ENCODE results near the gene TNFRSF1A. TPM values are rescaled to one million over a fixed set of nuclear protein-coding genes. Genes with fewer than 3 reads are reported as not detected.

TNFRSF1A gene
- total RNA-seq, 1 donor from 2014 or later = 90.5 TPM

DNA sequence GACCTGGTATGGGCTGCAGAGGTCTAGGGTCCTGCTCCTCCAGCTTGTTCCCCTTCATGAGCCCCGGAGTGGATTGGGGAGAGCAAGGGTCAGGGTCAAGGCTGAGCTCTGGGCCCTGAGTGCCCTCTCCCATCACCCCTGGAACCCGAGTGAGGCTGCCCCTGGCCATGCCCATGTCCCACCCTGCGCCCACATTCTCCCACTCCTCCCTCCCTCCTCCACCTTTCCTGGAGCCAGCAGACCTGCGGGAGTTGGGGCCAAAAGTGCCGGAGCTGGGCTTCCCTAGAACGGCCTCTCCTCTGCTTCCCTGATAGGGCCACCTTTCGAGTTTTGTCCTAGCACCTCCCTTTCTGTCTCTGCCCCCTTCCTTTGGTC lies 32.9 kb upstream of the TNFRSF1A start:
- DNase-seq (ENCODE audit: low spot score) = no peak

DNA sequence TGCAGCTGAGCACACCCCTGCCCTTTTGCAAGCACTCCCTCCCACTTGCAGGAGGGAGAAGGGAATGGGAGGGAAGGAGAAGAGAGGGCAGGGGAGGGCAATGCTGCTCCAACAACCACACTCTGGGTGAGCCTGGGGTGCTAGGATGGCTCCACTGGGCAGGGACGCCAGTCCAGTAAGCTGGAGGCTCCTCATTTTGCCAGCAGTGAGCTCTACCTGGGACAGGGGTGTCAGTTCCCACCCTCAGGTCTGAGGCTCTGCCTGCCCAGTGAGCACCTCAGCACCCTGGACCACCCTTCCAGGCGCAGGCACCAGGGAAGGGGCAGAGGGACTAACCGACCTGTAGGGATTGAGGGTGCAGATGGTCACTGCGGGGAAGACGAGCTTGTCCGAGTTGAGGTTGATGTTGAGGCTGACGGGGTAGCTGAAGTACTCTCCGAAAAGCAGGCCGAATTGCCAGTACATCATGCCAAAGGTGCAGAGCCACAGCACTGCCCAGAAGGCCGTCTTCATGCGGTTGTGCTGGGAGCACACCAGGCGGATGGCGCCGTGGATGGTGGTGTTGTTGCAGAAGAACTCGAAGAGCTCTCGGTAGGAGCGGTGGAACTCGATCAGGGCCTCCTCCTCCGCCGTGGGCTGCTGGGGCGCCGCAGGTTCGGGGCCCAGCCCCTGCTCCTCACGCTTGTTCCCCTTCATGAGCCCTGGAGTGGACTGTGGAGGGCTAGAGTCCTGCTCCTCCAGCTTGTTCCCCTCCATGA lies 32.3 kb upstream of the TNFRSF1A start:
- DNase-seq (ENCODE audit: low spot score) = no peak

DNA sequence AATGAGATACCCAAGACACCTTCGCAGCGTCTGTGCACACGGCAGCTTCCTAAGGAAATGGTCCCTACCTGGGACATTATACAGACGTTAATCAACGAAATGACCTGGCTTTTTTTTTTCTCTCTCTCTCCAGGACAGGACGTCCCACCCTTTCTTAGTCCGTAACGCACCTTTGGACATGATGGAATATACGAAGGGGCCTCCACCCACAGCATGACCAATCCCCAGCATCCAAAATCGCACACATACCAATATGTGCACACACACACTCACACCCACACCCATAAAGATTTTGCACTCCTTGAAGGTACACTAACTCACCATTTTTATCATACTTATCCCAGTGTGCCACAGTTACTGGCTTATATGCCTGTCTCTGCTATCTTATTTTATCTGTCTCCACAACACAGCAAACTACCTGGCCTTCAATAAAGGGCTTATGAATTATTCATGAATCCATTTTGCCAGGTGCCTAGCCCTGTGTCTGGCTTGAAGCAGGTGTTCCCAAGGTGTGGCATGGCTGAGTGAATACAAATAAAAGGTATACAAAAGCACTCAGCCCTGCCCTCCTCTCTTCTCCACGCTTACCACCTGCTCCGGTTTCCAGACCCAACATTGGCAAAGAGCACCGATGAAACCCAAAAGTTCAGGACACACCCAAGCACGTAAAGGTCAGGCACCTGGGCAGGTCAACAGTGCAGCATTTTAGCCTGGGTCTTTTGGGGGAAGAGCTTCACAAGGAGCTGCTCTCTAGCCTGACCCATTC lies 31.3 kb upstream of the TNFRSF1A start:
- no peak for DNase-seq (ENCODE audit: low spot score)

DNA sequence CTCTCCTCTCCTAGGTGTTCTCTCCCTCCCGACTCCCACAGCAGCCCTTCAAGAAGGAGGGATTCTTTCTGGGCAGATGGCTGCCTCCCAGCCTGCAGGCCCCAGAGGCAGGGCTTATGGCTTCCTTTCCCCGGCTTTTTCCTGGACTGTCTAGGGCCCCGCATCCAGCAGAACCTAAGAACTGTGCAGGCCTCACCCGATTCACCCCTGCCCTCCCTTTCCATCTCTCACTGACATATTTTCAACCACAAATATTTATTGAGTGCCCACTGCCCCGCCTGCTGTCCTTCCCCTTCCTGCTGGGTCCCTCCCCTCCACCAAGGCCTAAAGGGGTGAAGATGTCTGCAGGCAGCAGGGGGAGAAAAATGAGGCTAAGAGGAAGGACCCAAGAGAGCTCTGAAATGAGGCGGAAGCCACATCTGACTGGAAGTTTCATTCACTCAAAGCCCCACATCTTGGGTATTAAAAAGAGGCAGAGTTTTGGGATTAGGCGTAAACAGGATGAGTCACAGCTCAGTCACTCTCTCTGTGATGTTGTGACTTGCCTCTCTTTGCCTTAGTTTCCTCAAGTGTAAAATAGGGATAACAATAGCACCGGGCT lies 30.6 kb upstream of the TNFRSF1A start:
- DNase-seq (ENCODE audit: low spot score) = peak; percentile 91

DNA sequence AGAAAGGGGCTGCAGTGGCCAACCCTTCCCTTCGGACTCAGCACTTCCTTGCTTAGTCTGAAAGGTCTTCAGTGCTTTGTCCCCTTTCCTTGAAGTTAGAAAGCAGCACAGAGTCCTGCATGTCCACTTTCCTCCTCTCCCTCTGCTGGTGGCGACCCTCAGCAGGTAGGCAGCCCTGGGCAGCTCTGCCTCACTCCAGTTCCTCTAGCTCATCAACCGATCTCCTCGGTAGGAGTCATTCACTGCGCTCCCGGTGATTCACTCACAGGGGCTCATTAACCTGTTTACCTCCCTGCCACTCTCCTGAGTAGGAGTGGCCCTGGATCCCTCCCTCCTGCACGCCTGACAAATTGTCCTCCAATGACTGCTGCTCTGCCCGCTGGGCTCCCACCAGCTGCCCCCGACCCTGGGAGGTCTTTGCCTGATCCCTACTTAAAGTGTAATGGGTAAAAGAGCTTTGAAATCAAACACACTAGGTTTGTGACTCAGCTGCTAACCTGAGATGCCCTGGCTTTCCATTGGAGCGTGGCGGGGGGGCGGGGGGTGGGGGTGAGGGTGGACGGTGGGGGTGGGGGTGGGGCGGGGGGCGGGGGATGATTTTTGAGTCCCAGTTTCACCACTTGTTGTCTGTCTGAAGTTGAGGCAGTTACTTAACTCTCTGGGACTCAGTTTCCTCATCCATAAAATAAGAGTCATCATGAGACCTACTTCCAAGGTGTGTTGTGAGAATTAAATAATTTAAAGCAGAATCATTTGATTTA lies 29.3 kb upstream of the TNFRSF1A start:
- no peak for DNase-seq (ENCODE audit: low spot score)

DNA sequence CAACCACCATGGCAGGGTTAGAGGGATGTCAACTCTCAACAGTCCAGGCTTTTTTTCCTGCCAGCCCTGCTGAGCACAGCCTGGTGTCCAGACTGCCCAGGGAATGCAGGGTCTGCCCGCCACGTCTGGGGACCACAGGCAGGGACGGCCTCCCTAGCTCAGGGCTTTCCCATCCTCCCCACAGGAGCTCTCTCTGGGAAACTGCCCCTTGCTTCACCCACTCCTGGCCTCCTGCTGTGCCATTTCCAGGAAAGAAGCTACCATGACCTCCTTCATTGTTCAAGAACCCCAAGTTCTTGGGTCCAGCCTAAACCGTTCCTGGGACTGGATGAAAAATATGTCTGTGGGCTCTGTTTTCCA lies 28.7 kb upstream of the TNFRSF1A start:
- no peak for DNase-seq (ENCODE audit: low spot score)

DNA sequence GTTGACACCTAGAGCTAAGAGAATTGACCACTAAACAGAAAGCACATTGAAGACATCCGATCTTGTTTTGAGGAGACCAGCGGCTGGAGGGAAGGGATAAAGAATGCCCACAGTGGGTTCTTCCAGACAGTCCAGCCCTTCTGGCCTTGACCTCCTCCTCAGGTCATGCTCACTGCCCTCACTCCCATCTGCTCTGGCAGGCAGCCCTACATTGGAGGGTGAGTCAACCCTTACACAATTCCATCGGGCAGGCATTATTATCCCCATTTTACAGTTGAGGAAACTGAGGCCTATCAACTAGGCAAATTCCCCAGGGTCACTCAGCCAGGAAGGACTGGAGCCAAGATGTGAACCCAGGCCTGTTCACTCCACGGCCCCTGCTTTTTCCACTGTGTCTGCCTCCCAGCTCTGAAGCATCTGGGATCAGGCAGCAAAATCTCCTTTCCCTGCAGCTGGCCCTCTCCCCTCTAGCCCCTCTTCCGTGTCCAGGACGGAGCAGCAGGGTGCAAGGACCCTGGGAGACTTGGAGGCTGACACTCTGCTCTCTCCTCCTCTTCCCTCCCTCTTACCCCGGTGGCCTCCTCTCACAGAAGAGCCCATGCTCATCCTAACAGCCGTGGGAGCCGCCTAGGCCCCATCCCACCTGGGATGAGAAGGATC lies 28.2 kb upstream of the TNFRSF1A start:
- no peak for DNase-seq (ENCODE audit: low spot score)

DNA sequence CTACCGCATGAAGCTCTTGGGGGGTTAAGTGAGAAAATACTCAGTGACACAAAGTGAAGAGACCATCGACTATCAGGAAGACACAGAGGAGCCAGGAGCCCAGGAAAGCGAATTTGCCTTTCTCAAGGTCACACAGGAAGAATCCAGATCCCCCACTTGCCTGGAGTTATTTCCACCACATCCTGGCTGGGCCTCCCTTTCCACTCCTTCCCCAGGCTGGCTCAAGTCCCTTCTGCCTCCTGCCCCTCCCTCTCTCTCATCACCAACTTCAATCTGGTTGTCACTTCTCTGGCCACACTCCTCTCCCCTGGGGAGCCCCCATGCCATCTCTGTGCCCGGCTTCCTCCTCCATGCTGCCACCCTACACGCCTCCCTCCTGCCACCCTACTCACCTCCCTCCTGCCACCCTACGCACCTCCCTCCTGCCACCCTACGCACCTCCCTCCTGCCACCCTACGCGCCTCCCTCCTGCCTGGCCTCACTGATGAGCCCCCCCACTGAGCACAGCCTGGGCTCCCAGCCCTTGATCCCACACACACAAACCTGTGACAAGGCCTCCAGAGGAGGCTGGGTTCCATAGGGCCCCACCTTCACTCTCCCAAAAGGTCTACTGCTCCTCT lies 27.1 kb upstream of the TNFRSF1A start:
- DNase-seq (ENCODE audit: low spot score) = no peak

DNA sequence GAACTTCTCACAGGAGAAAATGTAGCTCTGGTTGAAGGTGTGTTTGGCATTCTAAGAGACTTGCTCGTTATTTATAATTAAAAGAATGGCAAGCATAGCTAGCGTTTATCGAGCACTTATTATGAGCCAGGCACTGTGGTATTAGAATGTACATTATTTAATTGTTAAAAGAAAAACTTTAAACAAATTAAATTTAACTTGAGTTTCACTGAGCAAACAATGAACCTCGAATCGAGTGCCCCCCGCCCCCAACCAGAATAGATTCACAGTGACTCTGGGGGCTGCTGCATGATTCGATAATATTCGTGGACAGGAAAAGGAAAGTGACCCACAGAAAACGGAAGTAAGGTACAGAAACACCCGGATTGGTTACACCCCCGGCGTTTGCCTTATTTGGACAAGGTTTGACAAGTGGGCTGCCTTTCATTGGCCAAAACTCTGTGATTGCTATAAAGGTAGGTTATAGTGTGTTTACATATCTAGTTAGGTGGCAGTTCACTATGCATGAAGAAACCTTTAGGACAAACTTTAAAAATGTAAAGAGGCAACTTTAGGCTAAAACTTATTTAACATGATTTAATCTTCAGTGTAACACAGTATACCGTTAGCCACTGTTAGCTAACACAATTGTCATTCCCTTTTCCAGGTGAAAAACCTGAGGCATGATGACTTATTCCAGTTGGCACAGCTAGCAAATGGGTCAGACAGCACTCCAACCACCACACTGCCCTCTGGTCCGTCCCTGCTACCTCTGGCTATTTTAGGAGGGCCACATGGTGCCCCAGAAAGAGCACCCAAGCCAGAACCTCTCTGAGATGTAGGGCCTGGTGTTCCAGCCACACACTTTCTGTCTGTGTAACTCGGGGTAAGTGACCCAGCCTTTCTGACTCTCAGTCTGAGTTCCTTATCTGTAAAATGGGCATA lies 26.4 kb upstream of the TNFRSF1A start:
- no peak for DNase-seq (ENCODE audit: low spot score)

DNA sequence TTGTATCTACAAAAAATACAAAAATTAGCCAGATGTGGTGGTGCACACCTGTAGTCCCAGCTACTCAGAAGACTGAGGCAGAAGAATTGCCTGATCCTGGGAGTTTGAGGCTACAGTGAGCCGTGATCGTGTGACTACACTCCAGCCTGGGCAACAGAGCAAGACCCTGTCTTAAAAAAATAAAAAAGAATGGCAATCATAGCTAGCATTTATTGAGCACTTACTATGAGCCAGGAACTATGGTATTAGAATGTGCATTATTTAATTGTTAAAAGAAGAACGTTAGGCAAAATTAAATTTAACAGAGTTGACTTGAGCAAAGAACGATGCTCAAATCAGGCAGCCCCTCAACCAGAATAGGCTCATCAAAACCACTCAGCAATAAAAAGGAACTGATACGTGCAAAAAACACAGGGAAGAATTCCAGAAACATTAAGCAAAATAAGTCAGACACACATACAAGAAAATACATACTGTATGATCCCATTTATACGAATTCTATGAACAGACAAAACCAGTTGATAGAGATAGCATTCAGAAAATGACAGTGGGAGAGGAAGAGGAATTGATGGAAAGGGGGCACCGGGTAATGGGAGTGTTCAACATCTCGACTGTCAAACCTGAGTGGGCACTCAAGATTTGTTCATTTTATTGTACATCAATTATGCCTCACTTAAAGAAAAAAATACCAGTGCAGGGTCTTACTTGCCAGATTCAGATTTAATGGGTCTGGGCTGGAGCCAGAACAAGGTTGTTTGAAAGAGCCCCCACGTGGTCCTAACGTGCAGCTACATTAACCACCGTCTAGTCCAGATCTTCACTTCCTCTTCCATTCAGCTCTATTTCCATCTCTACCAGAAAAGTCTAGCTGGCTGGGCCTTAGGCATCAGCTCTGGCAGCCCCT lies 25.4 kb upstream of the TNFRSF1A start:
- DNase-seq (ENCODE audit: low spot score) = peak; percentile 50

DNA sequence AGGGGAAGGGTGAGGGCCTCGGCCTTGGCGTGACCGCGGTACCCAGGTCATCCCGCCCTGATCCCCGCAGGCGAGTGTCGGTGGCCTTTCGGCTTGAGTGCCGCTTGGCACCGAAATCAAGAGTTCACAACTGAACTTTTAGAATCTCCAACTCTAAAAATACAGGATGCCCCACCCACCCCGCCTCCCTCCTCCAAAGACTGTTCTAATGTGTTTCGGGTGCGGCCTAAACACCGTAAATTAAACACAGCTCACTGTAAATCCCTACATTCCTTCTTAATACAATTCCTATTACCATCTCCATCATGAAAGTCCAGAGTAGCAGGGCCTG lies 22.1 kb upstream of the TNFRSF1A start:
- no peak for DNase-seq (ENCODE audit: low spot score)

DNA sequence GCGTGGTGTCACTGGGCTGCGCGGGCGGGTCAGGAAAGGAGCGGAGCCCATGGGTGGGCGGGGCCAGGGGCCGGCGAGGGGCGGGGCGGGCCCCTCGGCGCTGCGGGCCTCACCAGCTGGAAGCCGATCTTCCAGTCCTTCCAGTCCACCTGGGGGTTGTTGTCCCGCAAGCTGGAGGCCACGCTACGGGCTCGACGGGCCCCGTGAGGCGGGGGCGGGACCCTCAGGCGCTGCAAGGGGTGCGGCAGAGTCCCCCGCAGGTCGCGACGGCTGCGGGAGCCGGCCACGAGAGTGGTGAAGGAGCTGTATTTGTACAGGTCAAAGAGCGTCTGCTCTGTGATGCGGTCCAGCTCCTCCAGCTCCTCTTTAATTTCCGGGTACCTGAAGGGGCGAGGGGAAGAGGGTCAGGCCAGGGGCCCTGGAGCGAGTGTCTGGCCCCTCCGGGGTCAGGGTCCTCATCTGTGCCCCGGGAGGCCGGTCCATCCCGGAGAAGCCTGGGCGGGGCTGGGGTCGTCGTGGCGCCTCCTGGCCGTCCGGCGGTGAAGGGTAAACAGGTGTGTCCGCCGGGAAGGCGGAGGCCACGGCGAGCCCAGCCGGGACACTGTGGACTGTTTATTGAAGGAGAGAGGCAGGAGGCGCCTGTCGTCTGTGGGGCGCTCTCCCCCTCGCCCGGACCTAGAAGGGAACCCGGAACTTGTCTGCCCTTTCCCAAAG lies 21.6 kb upstream of the TNFRSF1A start:
- peak; percentile 82 for DNase-seq (ENCODE audit: low spot score)

DNA sequence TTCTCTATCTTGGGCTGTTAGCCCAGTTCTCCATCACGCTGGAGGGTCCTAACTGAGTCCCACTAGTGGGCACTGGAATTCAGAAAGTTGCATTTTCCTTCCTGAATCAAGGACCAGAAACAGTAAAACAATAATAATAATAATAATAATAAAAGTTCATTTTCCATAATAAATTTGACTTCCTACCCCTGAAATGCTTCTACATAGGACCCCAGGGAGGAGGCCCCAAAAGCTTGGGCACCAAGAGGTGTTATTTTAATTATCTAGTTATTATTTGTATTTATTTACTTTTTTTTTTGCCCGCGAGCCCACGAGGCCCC lies 21.1 kb upstream of the TNFRSF1A start:
- no peak for DNase-seq (ENCODE audit: low spot score)

DNA sequence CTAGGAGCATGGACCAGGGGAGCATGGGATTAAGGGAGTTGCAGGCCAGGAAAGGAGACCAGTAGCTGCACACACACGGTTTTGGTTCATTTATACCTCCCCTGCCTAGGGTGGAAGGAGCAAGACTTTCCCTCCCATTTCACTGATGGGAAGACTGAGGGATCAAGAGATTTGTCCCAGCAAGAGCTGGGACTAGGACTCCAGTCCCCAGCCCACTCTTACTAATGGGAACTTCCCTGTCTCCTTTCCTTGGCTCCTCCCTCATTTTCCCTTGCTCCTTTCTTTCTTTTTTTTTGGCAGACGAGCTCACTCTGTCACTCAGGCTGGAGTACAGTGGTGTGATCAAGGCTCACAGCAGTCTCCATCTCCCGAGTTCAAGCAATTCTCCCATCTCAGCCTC lies 20.5 kb upstream of the TNFRSF1A start:
- DNase-seq (ENCODE audit: low spot score) = no peak

DNA sequence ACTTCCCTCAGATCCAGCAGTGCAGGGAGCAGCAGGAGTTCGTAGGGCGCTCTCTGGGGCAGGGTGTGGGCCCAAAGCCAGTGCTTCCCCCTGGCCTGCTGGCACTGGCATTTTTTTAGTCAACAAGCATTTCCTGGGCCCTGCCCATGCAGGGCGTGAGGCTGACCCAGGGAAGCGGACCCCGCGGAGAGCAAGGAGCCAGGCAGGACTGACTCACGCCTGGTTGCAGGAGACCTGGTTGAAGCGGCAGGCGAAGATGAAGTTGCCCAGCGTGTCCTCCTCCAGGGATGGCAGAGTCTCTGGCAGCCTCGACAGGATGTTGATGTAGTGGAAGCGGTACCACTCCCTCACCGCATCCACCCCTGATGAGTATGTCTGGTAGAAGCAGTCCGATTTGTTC lies 20.0 kb upstream of the TNFRSF1A start:
- no peak for DNase-seq (ENCODE audit: low spot score)

DNA sequence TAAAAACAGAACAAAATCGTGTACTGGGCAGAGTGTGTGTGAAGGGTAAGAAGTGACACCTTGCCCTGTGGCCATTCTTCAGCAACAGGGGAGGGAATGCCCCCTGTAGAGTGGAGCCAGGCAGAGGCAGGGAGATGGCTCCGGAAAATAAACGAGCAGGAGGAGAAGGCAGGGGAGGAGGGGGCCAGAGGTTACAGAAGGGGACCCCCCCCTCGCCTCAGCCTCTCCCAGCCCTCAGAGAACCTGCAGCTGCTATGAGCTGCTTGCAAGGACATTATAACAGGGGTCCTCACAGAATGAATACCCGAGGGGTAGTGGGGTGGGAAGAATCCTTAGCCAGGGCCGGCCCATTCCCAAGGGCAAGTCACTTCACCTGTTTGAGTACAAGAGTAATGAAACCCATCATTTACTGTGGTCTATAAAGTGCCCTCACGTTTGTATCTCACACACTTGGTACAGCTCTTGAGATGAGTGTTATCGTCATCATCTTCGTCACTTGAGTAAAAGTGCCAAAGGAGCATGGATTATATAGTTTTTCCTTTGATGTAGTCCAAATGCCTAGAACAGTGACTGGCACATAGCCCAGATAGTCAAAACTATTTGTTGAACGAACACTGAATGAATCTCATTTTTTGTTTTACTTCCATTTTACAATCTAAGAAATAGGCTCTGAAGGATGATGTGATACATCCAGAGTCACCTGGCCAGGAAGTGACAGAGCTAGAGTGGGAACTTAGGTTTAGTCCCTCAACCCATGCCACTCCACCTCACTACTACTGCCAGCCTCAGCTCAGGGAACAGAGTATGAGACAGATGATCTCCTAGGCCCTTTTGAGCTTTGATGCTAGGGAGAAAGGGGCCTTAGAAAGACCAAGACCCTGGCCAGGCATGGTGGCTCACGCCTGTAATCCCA lies 19.0 kb upstream of the TNFRSF1A start:
- no peak for DNase-seq (ENCODE audit: low spot score)

DNA sequence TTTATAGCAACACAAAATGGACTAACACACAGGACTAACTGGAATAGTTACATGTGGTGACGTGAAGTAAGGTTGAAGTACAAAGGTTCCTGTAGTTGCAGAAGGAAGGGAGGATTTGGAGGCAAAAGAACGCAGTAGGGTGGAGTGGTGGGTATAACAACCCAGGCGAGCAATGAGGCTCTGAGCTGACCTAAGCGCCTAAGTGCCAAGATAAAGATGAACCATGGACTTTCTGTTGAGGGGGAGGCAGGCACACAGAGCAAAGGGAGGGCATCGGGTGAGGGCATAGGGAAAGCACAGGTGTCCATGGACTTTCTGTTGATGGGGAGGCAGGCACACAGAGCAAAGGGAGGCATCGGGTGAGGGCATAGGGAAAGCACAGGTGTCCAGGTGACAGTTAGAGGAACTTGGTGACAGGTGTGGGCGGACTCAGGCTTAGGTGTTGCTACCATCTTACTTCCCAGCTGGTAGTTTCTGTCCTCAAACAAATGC lies 18.2 kb upstream of the TNFRSF1A start:
- no peak for DNase-seq (ENCODE audit: low spot score)
